Astrocyte of the spinal cord (primary cell): ENCODE measurements around the gene CETP.
A peak's percentile ranks its signal among the peaks of the same experiment; 100 is the strongest.

Experiments used
- DNase-seq: peaks from one replicate; pipeline ENCODE4 v3.0.0; 2011; ENCODE audit warnings: low read depth, low spot score
- H3K4me3 ChIP-seq: 2 replicates; pipeline ENCODE4 v1.5.1; 2011; ENCODE audit warnings: low read depth, mild to moderate bottlenecking, low read length, moderate library complexity
- CTCF ChIP-seq: IDR thresholded peaks from 2 replicates; pipeline ENCODE4 v1.5.1; 2012; ENCODE audit warnings: low read depth, mild to moderate bottlenecking, low read length, inconsistent platforms
- in situ Hi-C: cut with HindIII; loops from 2 replicates; pipeline ENCODE4 v1.10.0; 2017; ENCODE audit warnings: low sequenced_read_pairs

The CETP gene

GRCh38 chr16:57012353-57012752, 50.6 kb downstream of the CETP start:
- H3K4me3 ChIP-seq, result no peak overlapping the region
- no peak for TF ChIP-seq CTCF
- in situ Hi-C loops, result no loop called here
- DNase-seq, result no peak

- no peak overlapping the region for H3K4me3 ChIP-seq
- in situ Hi-C loops, result no loop called here
- peak; percentile 56 for DNase-seq
- TF ChIP-seq CTCF, result no peak
Observed at GRCh38 chr16:57013229-57013628, 51.5 kb downstream of the CETP start.

GRCh38 chr16:57013902-57014301, 52.2 kb downstream of the CETP start:
- no peak for DNase-seq
- in situ Hi-C loops, result no loop called here
- no peak overlapping the region for H3K4me3 ChIP-seq
- TF ChIP-seq CTCF, result no peak

- DNase-seq, result no peak
- in situ Hi-C loops, result no loop called here
- no peak overlapping the region for H3K4me3 ChIP-seq
- TF ChIP-seq CTCF, result no peak
Observed at GRCh38 chr16:57016301-57016700, 54.6 kb downstream of the CETP start.

GRCh38 chr16:57016831-57017230, 55.1 kb downstream of the CETP start:
- no peak overlapping the region for H3K4me3 ChIP-seq
- no peak for TF ChIP-seq CTCF
- DNase-seq, result no peak
- in situ Hi-C loops, result no loop called here

- in situ Hi-C loops, result no loop called here
- no peak overlapping the region for H3K4me3 ChIP-seq
- no peak for DNase-seq
- no peak for TF ChIP-seq CTCF
Observed at GRCh38 chr16:57017251-57017650, 55.5 kb downstream of the CETP start.

GRCh38 chr16:57019746-57020145, 58.0 kb downstream of the CETP start:
- DNase-seq, result no peak
- H3K4me3 ChIP-seq, result no peak overlapping the region
- in situ Hi-C loops, result no loop called here
- no peak for TF ChIP-seq CTCF
